PC-3 (cell line): ENCODE measurements around the gene FBXO48. TPM values are rescaled to one million over a fixed set of nuclear protein-coding genes. Genes with fewer than 3 reads are reported as not detected.

Experiments
- ATAC-seq: fragments of 200-7000 bp; cut with Tn5 transposase; 2 replicates; pipeline ENCODE4 v1.9.1; 2020; ENCODE audit warnings: mild to moderate bottlenecking, moderate library complexity
- BruUV-seq: library from RNA; stranded (reverse); fragments of 400-500 nt; replicated peaks from 2 replicates; lab custom pipeline; 2021; lab: Mats Ljungman, UMichigan
- CTCF ChIA-PET: fragments of 300-600 bp; sonication (Branson Sonifier 250); formaldehyde crosslinking; loops from one replicate; lab custom pipeline; 2022; ENCODE audit warnings: antibody characterized with exemption; lab: Charles Lee
- POLR2A ChIA-PET: fragments of 300-600 bp; sonication (Branson Sonifier 250); formaldehyde crosslinking; loops from one replicate; lab custom pipeline; 2022; ENCODE audit warnings: antibody characterized with exemption; ENCODE audit not compliant: unreplicated experiment; lab: Charles Lee
- DNase-seq: peaks from one replicate; pipeline ENCODE4 v3.0.0-alpha.2; 2015
- H2AFZ ChIP-seq: fragments of 300-600 bp; sonication (generic); 2 replicates; pipeline ENCODE4 v1.6.0; 2016; ENCODE audit warnings: antibody characterized with exemption, low read length
- H3F3A ChIP-seq: fragments of 300-600 bp; sonication (generic); one replicate; pipeline ENCODE4 v1.6.0; 2017; ENCODE audit warnings: antibody characterized with exemption, low read length, control low read depth, mild to moderate bottlenecking; ENCODE audit not compliant: unreplicated experiment
- H3K27ac ChIP-seq: fragments of 300-600 bp; sonication (generic); 2 replicates; pipeline ENCODE4 v1.5.1; 2016; ENCODE audit warnings: mild to moderate bottlenecking, low read length
- H3K27me3 ChIP-seq: fragments of 300-600 bp; sonication (generic); 2 replicates; pipeline ENCODE4 v1.6.1; 2016; ENCODE audit warnings: low read length, mixed read lengths
- H3K36me3 ChIP-seq: fragments of 300-600 bp; sonication (generic); 2 replicates; pipeline ENCODE4 v1.6.1; 2016; ENCODE audit warnings: low read depth, mixed run types, low read length, mixed read lengths
- H3K4me1 ChIP-seq: fragments of 300-600 bp; sonication (generic); 2 replicates; pipeline ENCODE4 v1.5.1; 2016; ENCODE audit warnings: low read length; ENCODE audit not compliant: insufficient read depth
- H3K4me2 ChIP-seq: fragments of 300-600 bp; sonication (generic); 2 replicates; pipeline ENCODE4 v1.6.0; 2016; ENCODE audit warnings: low read length
- H3K4me3 ChIP-seq: fragments of 300-600 bp; sonication (generic); 2 replicates; pipeline ENCODE4 v1.5.1; 2016; ENCODE audit warnings: mild to moderate bottlenecking, low read length, mixed read lengths
- H3K79me2 ChIP-seq: fragments of 300-600 bp; sonication (generic); 2 replicates; pipeline ENCODE4 v1.6.1; 2017; ENCODE audit warnings: low read length, mixed read lengths
- H3K9ac ChIP-seq: fragments of 300-600 bp; sonication (generic); 2 replicates; pipeline ENCODE4 v1.6.0; 2016; ENCODE audit warnings: mild to moderate bottlenecking, low read length
- H3K9me2 ChIP-seq: fragments of 300-600 bp; sonication (generic); replicated peaks from 2 replicates; pipeline ENCODE4 v1.6.1; 2016; ENCODE audit warnings: mixed run types, low read length, mixed read lengths
- H3K9me3 ChIP-seq: fragments of 300-600 bp; sonication (generic); 2 replicates; pipeline ENCODE4 v1.6.1; 2016; ENCODE audit warnings: low read length, mixed read lengths
- H4K20me1 ChIP-seq: fragments of 300-600 bp; sonication (generic); 2 replicates; pipeline ENCODE4 v1.6.1; 2016; ENCODE audit warnings: low read length, mixed read lengths
- EZH2 ChIP-seq: fragments of 300-600 bp; sonication (generic); IDR thresholded peaks from one replicate; pipeline ENCODE4 v1.6.1; 2017; ENCODE audit warnings: antibody characterized with exemption, mild to moderate bottlenecking, low read length; ENCODE audit not compliant: unreplicated experiment
- EZH2phosphoT487 ChIP-seq: fragments of 300-600 bp; sonication (generic); IDR thresholded peaks from 2 replicates; pipeline ENCODE4 v1.6.1; 2018; ENCODE audit warnings: mild to moderate bottlenecking, antibody characterized with exemption, low read length, borderline replicate concordance
- intact Hi-C: fragments of 100-400 bp; cut with micrococcal nuclease; formaldehyde crosslinking; loops from 2 replicates; pipeline ENCODE4 v1.9.0; 2023
- total RNA-seq: library from RNA; depleted of rRNA; stranded (reverse); fragments of >200 nt; gene quantifications from 2 replicates; pipeline ENCODE4 v1.2.3, GENCODE V29; 2014
- TF ChIP-seq, protein P1 (sequence below): fragments of 300-600 bp; sonication (generic); conservative IDR thresholded peaks from 2 replicates; pipeline ENCODE4 v1.5.1; 2017; ENCODE audit warnings: antibody characterized with exemption, low read depth, mild to moderate bottlenecking, low read length

The FBXO48 gene
- total RNA-seq, 1 experiment from 2014 or later = 0.91 TPM

GRCh38 chr2:68418419-68418818 is 48.7 kb downstream of the FBXO48 start:
- no peaks in the 10 kb centered on the region for H3K9me2 ChIP-seq

DNA sequence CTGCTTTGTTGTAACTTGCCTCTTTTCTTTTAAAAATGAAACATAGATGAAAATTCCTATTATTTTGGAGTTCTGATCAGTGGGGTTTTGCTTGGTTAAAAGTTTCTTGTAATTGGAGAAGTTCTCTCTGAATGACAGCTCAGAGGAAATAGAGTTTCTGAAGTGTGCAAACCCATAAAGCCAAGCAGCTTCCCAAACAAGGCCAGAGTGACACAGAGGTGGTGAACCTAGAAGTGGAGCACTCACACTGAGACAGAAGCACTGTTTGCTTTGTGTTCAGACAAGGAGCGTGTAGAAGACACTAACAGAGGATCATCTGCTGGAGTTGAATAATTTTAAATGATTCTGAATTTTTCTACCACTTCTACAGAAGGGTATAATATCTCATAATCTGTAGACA is 49.2 kb downstream of the FBXO48 start:
- H4K20me1 ChIP-seq = no peaks in the 10 kb centered on the region
- no TSS peak for BruUV-seq
- no peaks in the 10 kb centered on the region for H3K79me2 ChIP-seq
- no peaks in the 10 kb centered on the region for H3K27me3 ChIP-seq
- no peaks in the 10 kb centered on the region for H3K9me2 ChIP-seq
- ATAC-seq = peak; percentile 27; the same call in 1 of the 2 replicates
- TF ChIP-seq EZH2phosphoT487 = no peak
- TF ChIP-seq EZH2 = no peak
- TF ChIP-seq, protein P1, sequence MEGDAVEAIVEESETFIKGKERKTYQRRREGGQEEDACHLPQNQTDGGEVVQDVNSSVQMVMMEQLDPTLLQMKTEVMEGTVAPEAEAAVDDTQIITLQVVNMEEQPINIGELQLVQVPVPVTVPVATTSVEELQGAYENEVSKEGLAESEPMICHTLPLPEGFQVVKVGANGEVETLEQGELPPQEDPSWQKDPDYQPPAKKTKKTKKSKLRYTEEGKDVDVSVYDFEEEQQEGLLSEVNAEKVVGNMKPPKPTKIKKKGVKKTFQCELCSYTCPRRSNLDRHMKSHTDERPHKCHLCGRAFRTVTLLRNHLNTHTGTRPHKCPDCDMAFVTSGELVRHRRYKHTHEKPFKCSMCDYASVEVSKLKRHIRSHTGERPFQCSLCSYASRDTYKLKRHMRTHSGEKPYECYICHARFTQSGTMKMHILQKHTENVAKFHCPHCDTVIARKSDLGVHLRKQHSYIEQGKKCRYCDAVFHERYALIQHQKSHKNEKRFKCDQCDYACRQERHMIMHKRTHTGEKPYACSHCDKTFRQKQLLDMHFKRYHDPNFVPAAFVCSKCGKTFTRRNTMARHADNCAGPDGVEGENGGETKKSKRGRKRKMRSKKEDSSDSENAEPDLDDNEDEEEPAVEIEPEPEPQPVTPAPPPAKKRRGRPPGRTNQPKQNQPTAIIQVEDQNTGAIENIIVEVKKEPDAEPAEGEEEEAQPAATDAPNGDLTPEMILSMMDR = no peak
- no peak overlapping the region for H3K4me3 ChIP-seq
- H3K27ac ChIP-seq = no peak overlapping the region
- no peak overlapping the region for H2AFZ ChIP-seq
- DNase-seq = no peak
- no peak overlapping the region for H3K4me2 ChIP-seq
- no peak overlapping the region for H3K9ac ChIP-seq
- no peaks in the 10 kb centered on the region for H3K36me3 ChIP-seq
- no peaks in the 10 kb centered on the region for H3F3A ChIP-seq
- ChIA-PET CTCF (no interaction called here), POLR2A (no interaction called here)
- intact Hi-C loops = no loop called here
- no peaks in the 10 kb centered on the region for H3K9me3 ChIP-seq
- H3K4me1 ChIP-seq = no peaks in the 10 kb centered on the region

More at GRCh38 chr2:68418419-68418818, 48.7 kb downstream of the FBXO48 start:
- no peak overlapping the region for H2AFZ ChIP-seq
- no peaks in the 10 kb centered on the region for H3K27me3 ChIP-seq
- H3K9me3 ChIP-seq = no peaks in the 10 kb centered on the region
- ChIA-PET CTCF (no interaction called here), POLR2A (no interaction called here)
- ATAC-seq (no peak), DNase-seq (no peak)
- H3K79me2 ChIP-seq = no peaks in the 10 kb centered on the region
- H3K27ac ChIP-seq = no peak overlapping the region
- H4K20me1 ChIP-seq = no peaks in the 10 kb centered on the region
- H3K4me3 ChIP-seq = no peak overlapping the region
- H3K4me2 ChIP-seq = no peak overlapping the region
- no peaks in the 10 kb centered on the region for H3K36me3 ChIP-seq
- no peaks in the 10 kb centered on the region for H3F3A ChIP-seq
- BruUV-seq = no TSS peak
- H3K4me1 ChIP-seq = no peaks in the 10 kb centered on the region
- H3K9ac ChIP-seq = no peak overlapping the region
- intact Hi-C loops = no loop called here
- TF ChIP-seq EZH2phosphoT487 (no peak), EZH2 (no peak)
- TF ChIP-seq, protein P1 = no peak

DNA sequence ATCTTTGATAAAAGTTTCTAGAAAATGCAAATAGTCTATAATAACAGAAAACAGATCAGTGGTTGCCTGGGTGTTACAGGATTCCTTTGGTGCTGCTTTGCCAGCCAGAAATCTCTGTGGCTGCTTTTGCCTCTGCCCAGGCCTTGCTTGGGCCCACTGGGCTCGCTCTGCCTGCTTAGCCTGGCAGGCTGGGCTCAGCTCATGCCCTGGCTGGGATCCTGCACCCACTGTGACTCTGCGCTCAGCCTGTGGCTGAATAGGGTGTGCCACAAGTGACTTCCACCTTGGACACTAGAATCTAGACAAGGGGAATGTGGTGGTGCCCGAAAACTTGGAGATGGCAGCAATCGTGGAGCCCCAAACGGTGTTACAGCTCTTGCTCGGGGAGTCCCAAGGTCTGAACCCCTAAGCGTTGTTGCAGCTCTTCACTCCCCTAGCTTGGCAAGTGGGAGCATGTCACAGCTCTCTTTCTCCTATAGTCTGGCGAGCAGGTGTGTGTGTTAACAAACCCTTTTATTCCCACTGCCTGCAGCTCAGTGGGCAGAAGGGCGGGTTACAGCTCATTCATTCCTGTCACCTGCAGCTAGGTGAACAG is 50.9 kb downstream of the FBXO48 start:
- no peaks in the 10 kb centered on the region for H3K9me2 ChIP-seq
- ChIA-PET CTCF (no interaction called here), POLR2A (no interaction called here)
- intact Hi-C loops = no loop called here
- no peak overlapping the region for H3K4me3 ChIP-seq
- no peak for DNase-seq
- no peaks in the 10 kb centered on the region for H3F3A ChIP-seq
- no TSS peak for BruUV-seq
- no peaks in the 10 kb centered on the region for H3K4me1 ChIP-seq
- no peak overlapping the region for H3K4me2 ChIP-seq
- no peak for TF ChIP-seq EZH2phosphoT487
- TF ChIP-seq EZH2 = no peak
- TF ChIP-seq, protein P1 = no peak
- H3K79me2 ChIP-seq = no peaks in the 10 kb centered on the region
- H4K20me1 ChIP-seq = no peaks in the 10 kb centered on the region
- no peak overlapping the region for H3K27ac ChIP-seq
- ATAC-seq = no peak
- no peak overlapping the region for H3K9ac ChIP-seq
- no peaks in the 10 kb centered on the region for H3K27me3 ChIP-seq
- H3K36me3 ChIP-seq = no peaks in the 10 kb centered on the region
- H2AFZ ChIP-seq = no peak overlapping the region
- H3K9me3 ChIP-seq = no peaks in the 10 kb centered on the region
